Tibial nerve (tissue), 4 donors: ENCODE results near the gene SH3RF3.

Experiments
- CTCF ChIP-seq, 5 experiments: fragments of 200-600 bp in 3 of 5; fragments of 450-650 bp in 2 of 5; sonication (generic) in 3 of 5; IDR thresholded peaks; one replicate each; pipeline ENCODE4 v1.5.1; 2016 to 2019; ENCODE audit warnings: antibody characterized with exemption in 5 of 5, mild to moderate bottlenecking in 3 of 5, moderate library complexity in 2 of 5
- EP300 ChIP-seq, 2 donors: sonication (generic); formaldehyde crosslinking; IDR thresholded peaks; one replicate each; pipeline ENCODE4 v1.6.1; 2017; ENCODE audit warnings: antibody characterized with exemption in 2 of 2, mild to moderate bottlenecking in 1 of 2

GRCh38 chr2:109177635-109178034 lies 48.6 kb downstream of the SH3RF3 start:
- no peak for TF ChIP-seq CTCF (IDR thresholded peaks at IDR 0.05)
- TF ChIP-seq EP300 (IDR thresholded peaks at IDR 0.05): no peak
